Activated CD8-positive, alpha-beta memory T cell treated with anti-CD3 and anti-CD28 coated beads, Interleukin-2, amount 50 U/mL, for 4 hours (primary cell): ENCODE data around the gene GRM5.
A peak's percentile ranks its signal among the peaks of the same experiment; 100 is the strongest.
"Not testable (repeated sequence)": the region's sequence is repeated elsewhere in the genome, so short reads cannot be mapped to it uniquely, and the experiment has no call there.

ENCODE experiments used
- DNase-seq: peaks from one replicate; pipeline ENCODE4 v3.0.0-alpha.2; 2020

The GRM5 gene

DNA sequence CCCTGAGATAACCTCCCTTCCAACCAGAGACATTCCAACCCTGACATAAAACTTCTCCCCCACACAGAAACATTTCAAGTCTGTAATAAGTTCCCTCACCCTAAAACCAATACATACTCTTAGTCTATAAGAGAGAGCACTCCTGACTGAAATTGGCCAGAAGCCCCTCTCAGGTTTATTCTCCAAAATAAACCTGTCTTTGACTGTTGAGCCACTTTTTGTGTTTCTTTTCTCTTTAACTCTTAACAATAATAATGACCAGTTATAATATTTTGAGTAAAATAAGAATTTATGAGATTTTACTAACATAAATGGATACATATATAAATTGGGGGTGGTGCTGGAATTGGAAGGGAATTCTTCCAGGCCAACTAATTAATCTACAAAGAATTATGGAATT, 93.6 kb downstream of the GRM5 start:
- DNase-seq = no peak

DNA sequence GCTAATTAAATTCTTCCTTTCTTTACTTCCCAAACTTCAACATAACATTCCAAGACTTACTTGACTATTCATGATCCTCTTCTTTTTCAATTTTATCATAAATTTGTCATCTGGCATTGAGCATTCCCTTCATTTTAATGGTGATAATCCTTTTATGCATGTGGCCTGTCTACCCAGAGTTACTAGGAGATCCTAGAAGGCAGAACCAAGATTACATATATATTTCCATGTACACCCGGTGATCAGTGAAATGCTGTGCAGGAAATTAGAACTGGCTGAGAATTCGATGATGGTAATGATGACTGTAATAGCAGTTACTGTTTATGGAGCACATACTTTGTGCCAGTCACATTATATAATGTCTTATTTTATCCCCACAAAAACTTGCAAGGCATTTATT, 104.2 kb downstream of the GRM5 start:
- not testable (repeated sequence) for DNase-seq

DNA sequence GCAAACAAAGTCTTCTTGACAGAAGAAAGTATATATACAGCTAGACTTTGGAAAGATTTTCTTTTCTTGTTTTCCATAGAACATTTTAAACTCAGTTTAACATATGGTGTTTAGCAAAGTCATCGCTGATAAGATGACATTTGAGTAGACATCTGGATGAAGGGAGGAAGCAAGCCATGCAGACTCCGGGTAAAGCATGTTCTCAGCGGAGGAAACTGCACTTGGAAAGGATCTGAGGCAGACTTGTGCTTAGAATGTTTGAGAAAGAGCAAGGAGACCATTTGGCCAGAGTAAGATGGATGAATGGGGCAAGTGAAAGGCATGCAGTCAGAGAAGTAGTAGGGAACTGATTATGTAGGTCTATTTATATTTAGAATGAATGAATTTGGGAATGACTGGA, 105.9 kb downstream of the GRM5 start:
- DNase-seq = not testable (repeated sequence)

DNA sequence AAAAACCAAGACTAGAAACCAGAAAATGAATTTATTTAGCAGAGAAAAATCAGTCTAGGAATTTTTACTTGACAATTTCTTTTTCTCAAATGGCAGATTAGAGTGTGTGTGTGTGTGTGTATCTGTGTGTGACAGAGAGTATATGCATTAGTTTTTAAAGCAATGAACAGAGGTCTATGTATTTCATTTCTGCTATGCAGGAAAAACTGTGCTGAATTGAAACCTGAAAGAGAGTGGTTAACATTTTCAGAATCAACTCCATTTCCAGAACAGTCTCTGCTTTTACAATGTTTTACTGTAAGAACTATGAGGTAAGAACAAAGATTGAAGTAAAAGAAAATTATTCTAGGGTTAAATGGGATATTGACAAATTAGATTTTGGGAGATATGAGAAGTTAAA, 114.8 kb downstream of the GRM5 start:
- DNase-seq = no peak

DNA sequence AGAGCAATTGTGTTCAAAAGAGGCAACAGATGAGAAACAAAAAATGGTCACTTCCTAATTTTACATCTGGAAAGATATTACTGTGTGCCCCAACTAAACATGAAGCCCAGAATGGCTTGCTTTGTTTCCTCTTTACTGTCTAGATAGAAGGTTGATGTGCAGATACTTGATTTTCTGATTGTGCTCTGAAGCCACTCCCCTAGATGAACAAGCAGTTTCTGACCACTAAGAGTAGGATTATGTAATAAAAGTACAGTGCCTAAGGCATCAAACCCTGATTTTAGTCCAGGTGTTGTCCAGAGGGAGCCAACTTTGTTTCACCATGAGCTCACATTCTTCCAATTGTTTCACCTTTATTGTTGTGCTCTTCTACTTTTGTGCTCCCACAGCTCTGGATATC, 116.9 kb downstream of the GRM5 start:
- not testable (repeated sequence) for DNase-seq

DNA sequence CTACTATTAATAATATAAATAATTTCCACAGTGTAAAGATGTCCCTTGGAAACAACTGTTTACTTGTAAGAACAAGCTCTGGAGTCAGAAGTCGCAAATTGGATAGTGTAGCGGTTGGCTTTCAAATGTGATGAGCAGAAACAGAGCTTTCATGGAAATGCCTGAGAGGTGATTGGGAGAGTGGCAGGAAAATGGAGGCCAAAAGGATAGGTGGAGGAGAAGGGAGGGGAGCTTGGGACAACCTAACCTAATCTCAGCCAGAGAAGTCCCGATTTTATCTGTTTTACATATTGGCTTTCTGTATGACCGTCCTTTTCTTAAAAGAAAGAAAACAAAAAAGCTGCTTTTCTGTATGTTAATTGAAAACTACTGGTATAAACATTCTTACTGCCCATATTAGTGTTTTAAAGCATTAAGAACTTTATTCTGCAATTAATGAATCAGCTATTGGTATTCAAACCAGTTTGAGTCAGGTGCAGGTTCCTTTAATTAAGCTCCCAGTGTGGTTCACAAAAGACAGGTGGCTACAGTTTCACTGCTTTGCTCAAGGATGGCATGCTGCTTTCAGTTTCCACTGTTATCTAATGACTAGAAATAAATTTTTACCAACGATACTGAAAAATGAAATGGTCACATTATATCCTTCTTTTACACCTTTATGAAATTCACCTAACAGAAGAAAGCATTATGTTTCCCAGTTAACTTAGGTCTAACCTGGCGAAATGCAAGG, 117.8 kb downstream of the GRM5 start:
- not testable (repeated sequence) for DNase-seq

DNA sequence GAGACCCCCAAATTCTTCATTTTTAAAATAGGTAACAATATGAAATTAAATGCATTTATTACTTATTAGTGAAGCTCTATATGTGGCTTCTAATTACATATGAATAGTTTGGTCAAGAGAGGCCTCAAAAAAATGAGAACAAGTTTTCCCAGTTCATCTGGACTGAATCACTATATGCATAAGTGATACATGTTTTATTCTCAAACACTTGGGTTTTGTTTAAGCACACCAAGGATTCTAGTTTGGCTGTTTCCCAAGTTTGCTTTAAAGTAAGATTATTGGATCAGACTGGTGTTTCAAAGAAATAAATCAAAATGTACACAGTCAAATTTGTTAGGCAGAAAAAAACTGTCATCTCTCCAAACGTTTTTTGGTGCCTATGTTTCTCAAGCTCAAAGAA, 136.1 kb downstream of the GRM5 start:
- DNase-seq = not testable (repeated sequence)

DNA sequence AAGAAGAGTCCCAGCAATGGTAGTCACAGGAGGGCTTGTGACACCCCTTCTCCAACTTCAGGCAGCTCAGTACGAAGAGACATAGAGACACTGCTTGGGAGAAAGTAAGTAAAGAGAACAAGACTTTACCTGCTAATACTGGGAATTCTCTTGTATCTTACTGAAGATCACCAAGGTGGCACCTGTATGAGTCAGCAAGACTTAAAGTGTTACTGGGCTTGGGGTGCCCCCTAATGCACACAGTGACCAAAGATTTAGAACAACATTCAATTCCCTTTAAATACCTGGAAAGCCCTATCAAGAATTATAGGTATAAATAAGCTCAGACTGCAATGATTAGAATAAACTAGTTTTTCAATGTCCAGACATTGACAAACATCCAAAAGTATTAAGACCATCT, 148.7 kb downstream of the GRM5 start:
- DNase-seq = not testable (repeated sequence)

DNA sequence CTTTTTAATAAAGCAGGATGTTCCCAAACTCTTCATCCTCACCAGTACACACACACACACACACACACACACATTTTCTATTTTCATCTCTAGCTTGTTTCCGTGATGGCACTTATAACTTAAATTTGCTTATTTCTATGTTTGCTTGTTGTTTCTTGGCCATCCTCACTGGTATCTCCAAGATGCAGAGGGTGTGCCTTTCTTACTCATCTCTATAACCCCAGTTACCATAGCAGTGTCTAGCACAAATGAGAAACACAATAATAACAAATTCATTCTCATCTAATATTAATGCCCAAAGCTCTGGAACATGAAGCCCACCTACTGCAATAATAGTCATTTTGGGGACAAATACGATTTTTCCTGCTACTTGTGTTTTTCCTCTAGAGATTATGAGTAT, 156.3 kb downstream of the GRM5 start:
- DNase-seq = no peak

DNA sequence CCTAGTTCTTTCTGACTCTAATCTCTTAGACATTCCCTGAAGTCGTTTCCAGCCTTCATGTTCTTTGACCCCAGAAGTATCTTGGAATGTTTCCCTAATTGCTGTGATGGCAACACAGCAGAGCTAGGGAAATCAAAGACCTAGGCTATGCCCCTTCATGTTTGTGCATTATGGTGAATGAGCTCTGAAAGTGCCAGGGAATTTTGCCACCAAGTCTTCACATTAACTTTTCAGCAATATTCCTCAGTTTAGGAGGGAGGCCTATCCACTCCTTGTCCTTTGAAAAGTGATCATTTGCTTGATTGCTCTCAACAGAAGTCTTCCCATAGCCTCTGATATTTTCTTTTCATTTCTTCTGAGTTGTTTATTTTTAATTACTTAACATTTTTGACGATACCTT, 164.3 kb downstream of the GRM5 start:
- DNase-seq = not testable (repeated sequence)

DNA sequence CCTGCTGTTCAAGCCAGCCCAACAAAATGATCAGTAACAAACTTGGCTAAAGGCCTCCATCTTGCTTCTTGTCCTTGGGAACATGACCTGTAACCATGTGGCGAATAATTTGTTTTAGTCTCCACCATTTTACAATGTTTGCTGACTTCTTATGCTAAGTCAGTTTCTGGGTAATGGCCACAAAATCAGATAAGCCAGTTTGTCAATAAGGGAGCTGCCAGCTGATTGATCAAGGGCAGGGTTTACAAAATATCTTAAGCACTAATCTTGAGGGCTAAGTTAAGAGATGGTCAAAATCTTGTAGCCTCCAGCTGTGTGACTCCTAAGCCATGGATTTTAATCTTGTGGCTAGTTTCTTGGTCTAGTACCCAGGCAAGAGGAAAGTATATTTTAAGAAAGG, 176.9 kb downstream of the GRM5 start:
- not testable (repeated sequence) for DNase-seq

DNA sequence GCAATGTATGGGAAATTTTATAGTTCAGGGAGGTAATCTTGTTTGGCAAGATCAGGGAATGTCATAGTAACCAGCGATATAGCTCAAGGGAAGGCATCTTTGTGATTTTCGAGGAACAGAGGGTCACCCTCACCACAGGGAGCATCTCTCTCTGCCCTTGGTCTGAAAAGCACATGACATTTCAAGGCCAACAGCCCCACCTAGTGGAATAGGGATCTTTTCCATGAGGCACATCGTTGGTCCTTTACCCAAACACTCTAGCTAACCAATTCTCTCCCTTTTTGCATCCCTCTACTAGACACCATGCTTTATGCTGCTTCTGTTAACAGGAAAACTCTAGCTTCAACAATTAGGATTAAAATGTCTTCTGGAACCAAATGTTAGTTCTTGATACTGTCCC, 179.0 kb downstream of the GRM5 start:
- peak; percentile 17 for DNase-seq

DNA sequence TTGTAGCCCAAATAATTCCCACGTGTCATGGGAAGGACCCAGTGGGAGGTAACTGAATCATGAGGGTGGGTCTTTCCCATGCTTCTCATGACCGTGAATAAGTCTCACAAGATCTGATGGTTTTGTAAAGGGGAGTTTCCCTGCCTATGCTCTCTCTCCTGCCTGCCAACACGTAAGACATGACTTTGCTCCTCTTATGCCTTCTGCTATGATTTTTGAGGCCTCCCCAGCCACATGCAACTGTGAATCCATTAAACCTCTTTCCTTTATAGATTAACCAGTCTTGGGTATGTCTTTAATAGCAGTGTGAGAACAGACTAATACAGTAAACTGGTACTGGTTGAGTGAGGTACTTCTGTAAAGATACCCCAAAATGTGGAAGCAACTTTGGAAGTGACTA, 183.0 kb downstream of the GRM5 start:
- DNase-seq = not testable (repeated sequence)

DNA sequence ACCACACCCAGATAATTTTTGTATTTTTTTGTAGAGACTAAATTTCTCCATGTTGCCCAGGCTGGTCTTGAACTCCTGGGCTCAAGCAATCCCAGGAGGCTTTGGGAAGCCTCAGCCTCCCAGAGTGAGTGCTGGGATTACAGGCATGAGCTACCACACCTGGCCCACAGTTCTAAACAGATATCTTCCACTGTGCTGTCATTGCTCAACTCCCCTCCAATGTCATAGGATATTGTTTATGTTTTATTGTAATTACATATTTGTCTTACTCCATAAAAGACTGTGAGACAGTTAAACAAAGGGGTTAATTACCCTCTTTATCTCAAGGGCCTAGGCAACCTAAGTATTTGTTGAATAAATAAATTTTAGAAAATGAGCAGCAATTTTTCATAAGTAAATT, 204.2 kb downstream of the GRM5 start:
- DNase-seq = no peak

DNA sequence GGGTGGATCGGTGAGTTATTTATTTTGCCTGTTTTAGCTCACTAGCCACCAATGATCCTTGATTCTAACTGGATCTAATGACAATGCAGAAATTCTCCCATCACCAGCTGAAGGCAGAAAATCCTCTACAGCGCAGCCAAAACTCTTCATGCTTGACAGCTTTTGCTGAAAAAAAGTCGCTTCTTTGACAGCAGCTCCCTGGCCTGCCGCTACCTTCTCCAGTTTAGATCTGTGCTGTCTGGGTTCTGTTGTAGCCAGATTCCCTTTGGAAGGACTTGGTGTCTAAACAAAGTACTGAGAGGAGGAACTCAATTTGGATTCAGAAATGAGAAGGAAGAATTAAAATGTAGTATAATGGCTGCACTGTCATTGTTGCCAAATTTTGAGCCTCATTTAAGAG, 205.4 kb downstream of the GRM5 start:
- not testable (repeated sequence) for DNase-seq

DNA sequence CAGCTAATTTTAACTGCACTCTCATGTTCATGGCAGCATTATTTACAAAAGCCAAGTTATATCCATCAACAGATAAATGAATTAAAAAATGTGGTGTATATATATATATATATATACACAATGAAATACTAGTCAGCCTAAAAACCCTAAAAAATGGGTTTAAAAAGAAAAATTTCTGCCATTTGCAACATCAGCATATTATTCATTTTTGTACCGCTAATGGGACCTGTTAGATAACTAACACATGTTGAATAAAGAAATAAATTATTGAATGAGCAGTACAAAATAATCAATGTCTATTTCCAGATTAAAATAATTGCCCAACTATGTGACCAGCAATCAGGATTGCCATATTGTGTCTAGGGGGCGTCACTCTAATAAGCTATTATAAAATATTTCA, 211.8 kb downstream of the GRM5 start:
- DNase-seq = not testable (repeated sequence)

DNA sequence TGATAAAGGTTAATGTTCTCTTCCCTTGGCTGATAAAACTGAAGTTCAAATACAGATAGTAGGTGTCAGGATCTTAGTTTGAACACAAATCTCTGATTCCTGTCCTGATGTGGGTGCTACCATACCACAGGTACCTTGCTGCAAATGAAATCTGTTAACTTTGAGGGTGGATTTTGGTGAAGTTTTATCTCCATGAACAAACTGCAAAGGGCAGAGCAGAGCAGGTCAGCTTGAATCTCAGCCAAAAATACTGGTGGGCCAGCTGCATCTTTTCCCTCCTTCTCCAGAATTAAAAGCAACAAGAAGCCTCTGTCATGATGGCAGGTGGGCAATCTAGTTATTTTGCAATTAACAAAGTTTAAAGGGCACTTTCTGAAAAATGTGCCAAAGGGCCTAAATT, 214.2 kb downstream of the GRM5 start:
- not testable (repeated sequence) for DNase-seq

DNA sequence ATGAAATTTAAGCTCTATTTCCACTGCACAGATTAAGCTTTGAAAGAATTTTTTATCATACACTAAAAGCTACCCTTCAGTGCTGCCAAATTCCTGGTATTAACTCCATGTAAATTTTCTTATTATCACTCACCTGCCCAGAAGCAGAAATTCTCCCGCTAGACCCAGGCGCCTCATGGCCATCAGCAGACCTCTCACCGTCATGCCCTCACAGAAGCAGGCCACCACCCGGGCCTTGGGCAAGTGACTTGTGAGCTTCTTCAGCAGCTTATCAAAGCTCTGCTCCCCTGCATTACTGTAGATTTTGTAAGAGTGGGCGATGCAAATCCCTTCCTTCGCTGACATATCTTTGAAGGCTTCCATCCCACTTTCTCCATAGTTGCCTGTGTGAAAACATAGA, 216.0 kb downstream of the GRM5 start:
- DNase-seq = not testable (repeated sequence)

DNA sequence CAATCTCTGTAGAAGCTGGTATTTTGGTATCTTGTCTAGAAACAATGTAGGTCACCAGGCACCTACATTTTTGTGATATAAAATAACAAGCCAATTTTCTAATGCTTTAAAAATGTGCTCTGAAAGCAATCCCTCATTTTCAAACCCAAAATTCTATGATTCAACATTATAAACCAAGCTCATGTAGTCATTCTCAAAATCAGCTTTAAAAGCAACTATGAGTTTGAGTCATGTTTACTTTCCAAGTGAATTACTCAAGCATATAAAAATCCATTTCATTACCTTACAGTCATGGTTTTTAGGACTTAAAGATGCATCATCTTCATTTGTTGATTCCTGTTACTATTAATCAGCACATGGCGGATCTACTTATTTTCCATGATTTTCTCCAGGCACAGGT, 216.4 kb downstream of the GRM5 start:
- DNase-seq = no peak

DNA sequence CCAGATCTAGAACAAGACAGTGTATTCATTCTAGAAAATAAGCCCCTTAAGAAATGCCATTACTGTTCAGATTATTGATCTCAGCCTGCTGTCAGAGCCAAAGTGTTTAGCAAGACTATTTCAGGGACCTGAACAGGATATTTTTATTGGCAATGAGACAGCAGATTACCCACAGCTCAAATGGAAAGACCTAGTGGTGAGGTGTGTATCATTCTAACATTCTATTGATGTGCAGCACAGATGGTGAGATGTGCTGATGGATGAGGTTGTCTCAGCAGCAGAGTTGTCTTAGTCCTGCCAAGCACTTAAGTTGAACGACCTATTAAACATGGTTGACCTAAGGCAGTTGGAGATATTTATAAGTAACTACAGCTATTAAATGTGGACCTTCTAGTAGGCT, 219.5 kb downstream of the GRM5 start:
- not testable (repeated sequence) for DNase-seq

DNA sequence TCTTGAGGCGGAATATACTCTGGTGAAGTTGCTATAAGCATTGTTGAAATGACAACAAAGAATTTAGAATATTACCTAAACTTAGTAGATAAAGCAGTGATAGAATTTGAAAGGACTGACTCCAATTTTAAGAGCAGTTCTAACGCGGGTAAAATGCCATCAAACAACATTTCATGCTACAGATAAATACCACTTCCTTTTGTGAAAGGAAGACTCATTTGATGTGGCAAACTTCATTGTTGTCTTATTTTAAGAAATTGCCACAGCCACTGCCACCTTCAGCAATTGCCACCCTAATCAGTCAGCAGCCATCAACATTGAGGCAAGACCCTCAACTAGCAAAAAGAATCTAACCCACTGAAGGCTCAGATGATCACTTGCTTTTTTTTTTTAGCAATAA, 220.8 kb downstream of the GRM5 start:
- not testable (repeated sequence) for DNase-seq

DNA sequence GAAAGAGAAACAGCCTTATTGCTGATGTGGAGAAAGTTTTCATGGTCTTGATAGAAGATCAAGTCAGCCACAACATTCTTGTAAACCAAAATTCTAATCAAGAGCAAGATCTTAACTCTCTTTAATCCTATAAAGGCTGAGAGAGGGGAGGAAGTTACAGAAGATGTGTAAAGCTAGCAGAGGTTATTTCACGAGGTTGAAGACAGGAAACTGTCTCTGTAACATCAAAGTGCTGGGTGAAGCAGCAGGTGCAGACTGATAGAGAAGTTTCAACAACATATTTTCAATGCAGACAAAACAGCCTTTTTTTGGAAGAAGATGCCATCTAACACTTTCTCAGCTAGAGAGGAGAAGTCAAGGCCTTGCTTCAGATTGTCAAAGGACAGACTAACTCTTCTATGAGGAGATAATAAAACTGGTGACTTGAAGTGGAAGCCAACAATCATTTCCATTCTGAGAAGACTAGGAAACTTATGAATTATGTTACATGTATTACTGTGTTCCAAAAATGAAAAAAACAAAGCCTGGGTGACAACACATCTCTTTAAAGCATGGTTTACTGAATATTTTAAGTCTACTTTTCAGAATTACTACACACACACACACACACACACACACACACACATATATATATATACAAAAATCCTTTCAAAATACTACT, 221.9 kb downstream of the GRM5 start:
- not testable (repeated sequence) for DNase-seq

DNA sequence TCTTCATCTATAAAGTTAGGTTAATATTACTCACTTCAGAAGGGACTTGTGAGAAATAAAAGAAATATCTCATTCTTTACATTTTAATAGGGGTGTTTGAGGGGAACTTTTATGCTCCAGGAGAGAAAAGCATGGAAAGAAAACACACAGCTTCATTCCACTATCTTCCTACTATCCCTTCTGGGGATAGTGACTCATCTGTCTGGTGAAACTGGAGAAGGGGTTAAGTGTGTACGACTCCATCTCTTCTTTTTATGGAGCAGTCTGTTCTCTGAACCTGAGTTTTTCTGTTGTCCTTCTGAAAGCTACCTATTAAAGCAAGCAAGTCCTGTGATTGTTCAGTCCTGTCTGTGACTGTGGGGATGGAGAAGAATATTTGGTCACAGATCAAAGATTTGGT, 227.6 kb downstream of the GRM5 start:
- not testable (repeated sequence) for DNase-seq

DNA sequence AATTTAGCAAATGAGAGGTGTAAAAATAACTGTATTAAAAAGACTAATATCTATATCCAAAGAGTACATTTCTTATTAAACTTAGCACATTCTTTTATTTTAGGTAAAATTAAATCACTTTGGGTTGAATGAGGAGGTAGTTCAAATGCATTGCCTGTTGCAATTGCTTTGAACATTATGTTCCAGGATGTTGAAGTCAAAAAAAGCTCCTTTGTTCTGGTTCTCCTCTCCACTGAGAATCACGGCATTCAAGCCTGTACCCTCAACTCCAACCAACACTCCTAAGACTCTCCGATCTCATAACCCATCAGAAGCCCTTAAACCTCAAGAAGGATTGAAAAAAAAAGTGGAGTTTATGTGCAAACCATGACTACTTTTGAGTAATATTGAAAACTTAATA, 230.1 kb downstream of the GRM5 start:
- not testable (repeated sequence) for DNase-seq
